ENCODE results near the gene RGS7BP.

The RGS7BP gene

GRCh38 chr5:64637144-64637543 lies 131.3 kb downstream of the RGS7BP start:
- DNase-seq, result no peak

GRCh38 chr5:64637837-64638443 lies 132.1 kb downstream of the RGS7BP start:
- peak in 1 of 2 experiments; percentile 1 for DNase-seq

GRCh38 chr5:64644831-64645230 lies 139.0 kb downstream of the RGS7BP start:
- no peak for DNase-seq

- DNase-seq, result no peak
Observed at GRCh38 chr5:64646169-64646568, 140.4 kb downstream of the RGS7BP start.

- DNase-seq, result no peak
Observed at GRCh38 chr5:64649512-64649911, 143.7 kb downstream of the RGS7BP start.

GRCh38 chr5:64653766-64654560 lies 148.1 kb downstream of the RGS7BP start:
- DNase-seq, result no peak

GRCh38 chr5:64654561-64654938 lies 148.7 kb downstream of the RGS7BP start:
- no peak for DNase-seq

GRCh38 chr5:64655596-64655995 lies 149.8 kb downstream of the RGS7BP start:
- no peak for DNase-seq

- DNase-seq, result peak; percentile 81 to 86
Observed at GRCh38 chr5:64659289-64659688, 153.5 kb downstream of the RGS7BP start.
